Neural cell (in vitro differentiated cells): ENCODE data around the gene USP12. TPM values are rescaled to one million over a fixed set of nuclear protein-coding genes. Genes with fewer than 3 reads are reported as not detected.

Experiments used
- H2AFZ ChIP-seq: fragments of 200-600, 300-800 bp; sonication (generic), shearing (Covaris generic); 2 replicates; pipeline ENCODE4 v1.6.0; 2014; ENCODE audit warnings: low read depth, mild to moderate bottlenecking, antibody characterized with exemption, low read length, moderate library complexity
- H3F3A ChIP-seq: fragments of 200-600 bp; shearing (Covaris generic); 2 replicates; pipeline ENCODE4 v1.6.1; 2016; ENCODE audit warnings: mild to moderate bottlenecking, moderate library complexity, mixed read lengths, antibody characterized with exemption, low read length; ENCODE audit not compliant: insufficient read depth, poor library complexity, severe bottlenecking
- H3K27ac ChIP-seq: fragments of 200-600, 300-800 bp; sonication (generic), shearing (Covaris generic); 2 replicates; pipeline ENCODE4 v1.5.1; 2014; ENCODE audit warnings: mild to moderate bottlenecking, low read length, moderate library complexity
- H3K27me3 ChIP-seq: fragments of 300-800, 200-600 bp; sonication (generic), shearing (Covaris generic); 2 replicates; pipeline ENCODE4 v1.6.0; 2014; ENCODE audit warnings: mild to moderate bottlenecking, low read depth, low read length, moderate library complexity; ENCODE audit not compliant: insufficient read depth
- H3K36me3 ChIP-seq: fragments of 300-800, 200-600 bp; sonication (generic), shearing (Covaris generic); 2 replicates; pipeline ENCODE4 v1.5.1; 2014; ENCODE audit warnings: mild to moderate bottlenecking, antibody characterized with exemption, low read length, moderate library complexity; ENCODE audit not compliant: insufficient read depth
- H3K4me2 ChIP-seq: fragments of 300-800, 200-600 bp; sonication (generic), shearing (Covaris generic); 2 replicates; pipeline ENCODE4 v1.6.0; 2014; ENCODE audit warnings: mild to moderate bottlenecking, low read length
- H3K4me3 ChIP-seq: fragments of 300-800, 200-600 bp; sonication (generic), shearing (Covaris generic); 2 replicates; pipeline ENCODE4 v1.5.1; 2014; ENCODE audit warnings: mild to moderate bottlenecking, low read length, moderate library complexity
- H3K79me2 ChIP-seq: fragments of 200-600 bp; shearing (Covaris generic); replicated peaks from 2 replicates; pipeline ENCODE4 v1.6.0; 2014; ENCODE audit warnings: mild to moderate bottlenecking, low read length, moderate library complexity; ENCODE audit not compliant: insufficient read depth
- H3K9ac ChIP-seq: fragments of 300-800, 200-600 bp; sonication (generic), shearing (Covaris generic); 2 replicates; pipeline ENCODE4 v1.6.1; 2016; ENCODE audit warnings: mild to moderate bottlenecking, low read length, mixed read lengths
- H3K9me2 ChIP-seq: fragments of 200-600 bp; shearing (Covaris generic); 2 replicates; pipeline ENCODE4 v1.6.1; 2016; ENCODE audit warnings: mild to moderate bottlenecking, low read length, mixed read lengths; ENCODE audit not compliant: insufficient read depth
- H3K9me3 ChIP-seq: fragments of 200-600, 300-800 bp; sonication (generic), shearing (Covaris generic); 2 replicates; pipeline ENCODE4 v1.6.1; 2016; ENCODE audit warnings: mild to moderate bottlenecking, mixed run types, low read length, moderate library complexity, mixed read lengths
- H4K20me1 ChIP-seq: fragments of 200-600 bp; shearing (Covaris generic); 2 replicates; pipeline ENCODE4 v1.6.1; 2016; ENCODE audit warnings: mild to moderate bottlenecking, mixed run types; ENCODE audit not compliant: insufficient read depth
- CTCF ChIP-seq: fragments of 450-650 bp; IDR thresholded peaks from 2 replicates; pipeline ENCODE4 v1.5.1; 2014; ENCODE audit warnings: antibody characterized with exemption, mild to moderate bottlenecking, moderate library complexity; ENCODE audit not compliant: poor library complexity, severe bottlenecking
- EP300 ChIP-seq: fragments of 450-650 bp; conservative IDR thresholded peaks from 2 replicates; pipeline ENCODE4 v1.6.1; 2014; ENCODE audit warnings: antibody characterized with exemption, mild to moderate bottlenecking, moderate library complexity; ENCODE audit not compliant: poor library complexity, severe bottlenecking
- EZH2 ChIP-seq: fragments of 200-600, 300-800 bp; shearing (Covaris generic), sonication (generic); IDR thresholded peaks from 2 replicates; pipeline ENCODE4 v1.6.1; 2014; ENCODE audit warnings: antibody characterized with exemption, low read length, borderline replicate concordance, mild to moderate bottlenecking; ENCODE audit not compliant: insufficient read depth, poor library complexity, severe bottlenecking
- MXI1 ChIP-seq: fragments of 450-650 bp; conservative IDR thresholded peaks from 2 replicates; pipeline ENCODE4 v1.6.1; 2014; ENCODE audit warnings: antibody characterized with exemption, mild to moderate bottlenecking; ENCODE audit not compliant: poor library complexity, severe bottlenecking
- POLR2AphosphoS5 ChIP-seq: IDR thresholded peaks from 2 replicates; pipeline ENCODE4 v1.6.1; 2012
- RAD21 ChIP-seq: fragments of 450-650 bp; conservative IDR thresholded peaks from 2 replicates; pipeline ENCODE4 v1.6.1; 2014; ENCODE audit warnings: antibody characterized with exemption, mild to moderate bottlenecking, moderate library complexity
- REST ChIP-seq: IDR thresholded peaks from 2 replicates; pipeline ENCODE4 v1.6.1; 2012; ENCODE audit warnings: borderline replicate concordance
- SMC3 ChIP-seq: fragments of 450-650 bp; conservative IDR thresholded peaks from 2 replicates; pipeline ENCODE4 v1.6.1; 2014; ENCODE audit warnings: antibody characterized with exemption, mild to moderate bottlenecking, moderate library complexity; ENCODE audit not compliant: poor library complexity
- TAF1 ChIP-seq: IDR thresholded peaks from 2 replicates; pipeline ENCODE4 v1.6.1; 2012; ENCODE audit warnings: low read depth
- polyA plus RNA-seq: library from polyadenylated mRNA; depleted of rRNA; stranded (reverse); fragments of >200 nt; gene quantifications from 2 replicates; pipeline ENCODE4 v1.2.3, GENCODE V29; 2014

USP12 gene
- polyA plus RNA-seq, 1 donor from 2014 or later: 26.2 TPM

- no peaks in the 10 kb centered on the region for H3K9me2 ChIP-seq
- H3K36me3 ChIP-seq: no peaks in the 10 kb centered on the region
- no peak overlapping the region for H3K4me3 ChIP-seq
- no peaks in the 10 kb centered on the region for H3F3A ChIP-seq
- TF ChIP-seq EP300: no peak
- no peak for TF ChIP-seq SMC3
- TF ChIP-seq TAF1: no peak
- TF ChIP-seq REST: no peak
- no peak for TF ChIP-seq POLR2AphosphoS5
- no peak for TF ChIP-seq CTCF
- TF ChIP-seq EZH2: no peak
- no peak for TF ChIP-seq RAD21
- no peak for TF ChIP-seq MXI1
- H3K79me2 ChIP-seq: no peaks in the 10 kb centered on the region
- no peak overlapping the region for H2AFZ ChIP-seq
- H3K27me3 ChIP-seq: no peaks in the 10 kb centered on the region
- no peaks in the 10 kb centered on the region for H3K9me3 ChIP-seq
- no peaks in the 10 kb centered on the region for H4K20me1 ChIP-seq
- H3K9ac ChIP-seq: no peak overlapping the region
- no peak overlapping the region for H3K4me2 ChIP-seq
- no peak overlapping the region for H3K27ac ChIP-seq
Measured at GRCh38 chr13:27044837-27045570, 126.6 kb downstream of the USP12 start.

- TF ChIP-seq EZH2 (no peak), EP300 (no peak)
- no peak overlapping the region for H3K4me3 ChIP-seq
- H3K9me3 ChIP-seq: no peaks in the 10 kb centered on the region
- no peak overlapping the region for H2AFZ ChIP-seq
- no peak overlapping the region for H3K4me2 ChIP-seq
- no peaks in the 10 kb centered on the region for H4K20me1 ChIP-seq
- H3K9ac ChIP-seq: no peak overlapping the region
- no peaks in the 10 kb centered on the region for H3K79me2 ChIP-seq
- H3K27ac ChIP-seq: no peak overlapping the region
- no peaks in the 10 kb centered on the region for H3F3A ChIP-seq
- H3K27me3 ChIP-seq: no peaks in the 10 kb centered on the region
- H3K9me2 ChIP-seq: no peaks in the 10 kb centered on the region
- H3K36me3 ChIP-seq: no peaks in the 10 kb centered on the region
Measured at GRCh38 chr13:27043013-27043412, 128.6 kb downstream of the USP12 start.
